ENCODE results near the gene TXNDC2.
"Not testable (repeated sequence)": the region's sequence is repeated elsewhere in the genome, so short reads cannot be mapped to it uniquely, and the experiment has no call there.

Gene TXNDC2

GRCh38 chr18:9885170-9886004 is at the start of gene TXNDC2:
TXNDC2 (plus strand) TSS chr18:9885973; CDS start chr18:9886681, 708 bp downstream.
- no peak for DNase-seq

GRCh38 chr18:9838144-9838877 is 47.5 kb upstream of the TXNDC2 start:
- DNase-seq = no peak

DNA sequence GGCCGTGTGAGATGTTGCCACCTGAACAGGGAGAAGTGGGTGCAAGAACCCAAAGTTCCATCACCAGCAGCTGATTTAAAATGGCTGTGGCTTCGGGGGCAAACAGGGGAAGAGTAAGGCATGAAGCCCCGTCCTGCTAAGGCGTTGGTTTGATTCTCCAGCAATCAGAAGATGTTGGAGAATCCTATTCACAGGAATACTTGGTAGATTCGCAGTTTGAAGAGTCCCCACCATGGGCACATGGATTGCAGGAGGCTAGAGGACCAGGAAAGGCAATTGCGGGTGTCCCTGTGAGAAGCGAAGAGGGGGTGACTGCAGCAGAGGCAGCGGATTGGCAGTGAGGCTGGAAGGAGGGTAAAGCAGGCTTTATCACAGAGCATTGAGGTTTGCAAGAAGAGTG is 46.6 kb upstream of the TXNDC2 start:
- DNase-seq = no peak

GRCh38 chr18:9839853-9840252 is 45.9 kb upstream of the TXNDC2 start:
- no peak for DNase-seq

GRCh38 chr18:9841752-9842151 is 44.0 kb upstream of the TXNDC2 start:
- no peak for DNase-seq

GRCh38 chr18:9842448-9842847 is 43.3 kb upstream of the TXNDC2 start:
- DNase-seq = no peak

DNA sequence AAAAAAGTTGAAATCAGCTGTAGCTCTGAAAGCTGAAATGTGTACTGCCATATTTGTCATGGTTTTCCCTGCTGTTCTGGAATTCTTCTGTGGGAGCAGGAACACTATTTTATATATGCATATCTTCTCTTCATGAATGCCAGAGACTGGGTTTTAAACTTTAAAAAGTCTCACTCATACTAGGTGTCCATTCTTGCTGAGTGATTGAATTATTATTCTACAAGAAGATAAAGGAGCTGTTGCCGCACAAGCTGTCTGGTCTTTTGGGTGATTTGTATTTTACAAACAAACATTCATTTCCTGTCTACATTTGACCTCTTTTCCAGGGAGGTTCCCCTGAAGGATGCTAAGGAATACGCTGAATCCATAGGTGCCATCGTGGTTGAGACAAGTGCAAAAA is 40.5 kb upstream of the TXNDC2 start:
- no peak for DNase-seq

GRCh38 chr18:9846162-9846925 is 39.4 kb upstream of the TXNDC2 start:
- DNase-seq = no peak

DNA sequence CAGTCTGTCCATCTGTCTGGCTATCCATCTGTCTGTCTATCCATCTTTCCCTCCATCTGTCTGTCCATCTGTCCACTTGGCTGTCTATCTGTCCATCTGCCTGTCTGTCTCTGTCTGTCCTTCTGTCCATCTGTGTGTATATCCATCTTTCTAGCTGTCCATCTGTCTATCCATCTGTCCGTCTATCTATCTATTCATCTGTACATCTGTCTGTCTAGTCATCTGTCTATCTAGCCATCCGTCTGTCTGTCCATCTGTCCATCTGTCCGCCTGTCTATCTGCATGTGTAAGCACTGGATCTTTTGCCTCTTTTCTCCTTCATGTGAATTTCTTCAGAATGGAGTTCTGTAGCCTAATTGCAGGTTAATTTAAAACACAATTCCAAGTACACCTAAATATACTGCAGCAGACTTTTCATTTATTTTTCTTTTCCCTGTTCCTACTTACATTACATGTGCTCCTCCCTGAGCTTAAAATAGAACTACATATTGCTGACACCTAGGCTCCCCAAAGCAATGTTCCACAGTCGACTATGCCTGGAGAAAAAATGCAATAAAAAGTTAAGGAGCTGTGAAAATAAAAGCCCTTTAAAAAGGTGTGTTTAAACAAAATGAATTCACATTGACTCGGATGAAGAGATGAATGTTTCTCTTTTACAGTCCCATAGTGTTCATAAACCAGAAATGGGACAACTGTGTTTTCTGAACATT is 37.4 kb upstream of the TXNDC2 start:
- DNase-seq = no peak

DNA sequence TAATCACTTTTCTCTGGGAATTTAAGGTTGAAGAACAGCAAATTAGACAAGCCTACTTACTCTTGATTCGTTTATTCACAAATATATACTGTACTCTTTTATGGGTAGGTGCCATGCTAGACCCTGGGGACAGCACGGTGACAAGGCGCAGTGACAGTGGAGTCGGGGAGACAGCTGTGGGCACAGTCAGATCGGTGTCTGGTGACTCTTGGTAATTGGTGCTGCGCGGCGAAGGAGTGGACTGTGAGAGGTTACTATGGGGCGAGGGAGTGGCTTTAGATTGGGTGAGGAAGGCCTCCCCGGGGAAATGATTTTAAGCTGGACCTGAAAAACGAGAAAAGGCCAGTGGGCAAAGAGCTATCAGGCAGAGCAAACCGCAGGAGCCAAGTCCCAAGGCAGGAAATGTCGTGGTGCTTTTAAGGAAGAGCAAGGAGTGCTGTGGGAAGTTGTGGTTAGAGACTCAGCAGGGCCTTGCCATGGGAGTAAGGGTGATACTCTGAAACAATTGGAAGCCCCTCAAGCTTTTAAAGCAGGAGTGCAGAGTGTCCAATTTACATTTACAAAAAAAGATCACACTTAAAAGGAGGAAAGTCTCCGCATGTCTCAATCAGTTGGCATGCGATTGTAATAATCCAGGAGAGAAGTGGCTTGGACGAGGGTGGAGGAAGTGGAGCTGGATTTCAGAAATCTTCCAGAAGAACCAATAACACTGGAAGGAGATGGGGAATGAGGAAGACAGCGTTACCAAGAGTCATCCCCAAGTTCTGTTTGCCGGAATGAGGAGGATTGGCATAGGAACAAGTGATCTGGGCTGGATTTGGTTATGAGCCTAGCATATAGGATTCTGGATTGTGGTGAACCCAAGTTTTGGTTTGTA is 36.1 kb upstream of the TXNDC2 start:
- no peak for DNase-seq

DNA sequence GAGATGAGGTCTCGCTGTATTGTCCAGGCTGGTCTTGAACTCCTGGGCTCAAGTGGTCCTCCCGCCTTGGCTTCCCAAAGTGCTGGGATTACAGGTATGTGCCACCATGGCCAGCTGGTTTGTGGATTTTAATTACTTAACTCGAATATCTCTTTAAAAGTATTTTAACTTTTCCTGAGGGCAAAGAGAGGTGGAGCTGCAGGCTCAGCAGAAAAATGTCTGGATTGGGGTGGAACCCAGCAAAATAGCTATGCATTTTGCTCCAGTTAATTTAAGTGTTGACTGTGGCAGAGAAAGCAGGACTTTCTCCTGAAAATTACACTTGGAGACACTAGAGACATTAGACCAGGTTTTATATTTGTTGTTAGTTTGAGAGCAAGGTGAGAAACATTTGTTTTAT is 35.5 kb upstream of the TXNDC2 start:
- no peak for DNase-seq

- no peak for DNase-seq
Observed at GRCh38 chr18:9851511-9851910, 34.3 kb upstream of the TXNDC2 start.

DNA sequence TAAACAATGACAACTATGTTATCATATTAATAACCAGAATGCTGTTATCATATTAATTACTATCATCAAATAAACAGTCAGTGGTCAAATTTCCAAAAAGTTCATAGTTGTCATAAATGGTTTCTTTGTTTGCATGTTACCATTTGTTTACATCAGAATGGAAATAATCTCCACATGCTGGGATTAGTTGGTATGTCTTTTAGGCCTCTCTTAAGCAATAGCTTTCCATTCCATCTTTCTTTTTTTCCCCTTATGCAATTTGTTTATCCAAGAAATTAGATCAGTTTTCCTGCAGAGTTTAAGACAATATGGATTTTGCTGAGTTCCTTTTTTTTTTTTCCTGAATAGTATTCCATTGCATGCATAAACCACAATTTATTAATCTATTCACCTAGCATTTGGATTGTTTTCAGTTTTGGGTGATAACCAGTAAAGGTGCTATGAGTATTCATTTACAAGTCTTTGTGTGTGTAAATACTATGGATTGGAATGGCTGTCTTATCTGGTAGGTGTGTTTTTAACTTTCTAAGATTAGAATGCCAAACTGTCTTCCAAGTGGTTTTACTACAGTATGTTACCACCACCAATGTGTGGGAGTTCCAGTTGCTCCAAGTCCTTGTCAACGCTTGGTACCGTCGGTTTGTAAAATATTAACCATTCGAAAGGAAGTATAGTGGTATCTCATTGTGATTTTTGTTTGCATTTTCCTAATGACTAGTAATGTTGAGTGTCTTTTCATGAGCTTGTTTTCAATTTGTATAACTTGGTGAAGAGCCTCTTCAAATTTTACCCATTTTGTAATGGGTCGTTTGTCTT is 33.3 kb upstream of the TXNDC2 start:
- no peak for DNase-seq

GRCh38 chr18:9854801-9855676 is 30.7 kb upstream of the TXNDC2 start:
- no peak for DNase-seq

- DNase-seq = no peak
Observed at GRCh38 chr18:9855681-9856080, 30.1 kb upstream of the TXNDC2 start.

GRCh38 chr18:9856092-9856491 is 29.7 kb upstream of the TXNDC2 start:
- no peak for DNase-seq

DNA sequence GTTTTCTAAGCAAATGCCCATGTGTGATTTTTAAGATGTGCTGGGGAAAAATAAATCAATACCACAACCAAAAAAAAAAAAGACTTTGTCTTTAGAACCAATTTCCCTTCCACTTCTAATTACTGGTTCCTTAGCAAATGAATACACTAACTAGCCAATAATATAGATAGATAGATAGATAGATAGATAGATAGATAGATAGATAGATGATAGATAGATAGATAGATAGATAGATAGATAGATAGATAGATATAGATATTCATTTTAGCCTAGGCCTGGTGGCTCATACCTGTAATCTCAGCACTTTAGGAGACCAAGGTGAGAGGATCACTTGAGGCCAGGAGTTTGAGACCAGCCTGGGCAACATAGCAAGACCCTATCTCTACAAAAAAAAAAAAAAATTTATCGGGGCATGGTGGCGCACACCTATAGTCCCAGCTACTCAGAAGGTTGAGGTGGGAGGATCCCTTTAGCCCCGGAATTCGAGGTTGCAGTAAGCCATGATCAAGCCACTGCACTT is 28.2 kb upstream of the TXNDC2 start:
- DNase-seq = not testable (repeated sequence)

GRCh38 chr18:9858642-9859041 is 27.1 kb upstream of the TXNDC2 start:
- no peak for DNase-seq

DNA sequence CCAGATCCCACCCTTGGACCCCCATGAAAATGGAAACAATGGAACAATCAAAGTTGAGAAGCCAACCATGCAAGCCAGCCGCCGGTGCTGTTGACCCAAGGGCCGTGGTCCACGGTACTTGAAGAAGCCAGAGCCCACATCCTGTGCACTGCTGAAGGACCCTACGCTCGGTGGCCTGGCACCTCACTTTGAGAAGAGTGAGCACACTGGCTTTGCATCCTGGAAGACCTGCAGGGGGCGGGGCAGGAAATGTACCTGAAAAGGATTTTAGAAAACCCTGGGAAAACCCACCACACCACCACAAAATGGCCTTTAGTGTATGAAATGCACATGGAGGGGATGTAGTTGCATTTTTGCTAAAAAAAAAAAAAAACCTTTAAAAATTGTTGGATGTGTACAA is 26.5 kb upstream of the TXNDC2 start:
- no peak for DNase-seq

DNA sequence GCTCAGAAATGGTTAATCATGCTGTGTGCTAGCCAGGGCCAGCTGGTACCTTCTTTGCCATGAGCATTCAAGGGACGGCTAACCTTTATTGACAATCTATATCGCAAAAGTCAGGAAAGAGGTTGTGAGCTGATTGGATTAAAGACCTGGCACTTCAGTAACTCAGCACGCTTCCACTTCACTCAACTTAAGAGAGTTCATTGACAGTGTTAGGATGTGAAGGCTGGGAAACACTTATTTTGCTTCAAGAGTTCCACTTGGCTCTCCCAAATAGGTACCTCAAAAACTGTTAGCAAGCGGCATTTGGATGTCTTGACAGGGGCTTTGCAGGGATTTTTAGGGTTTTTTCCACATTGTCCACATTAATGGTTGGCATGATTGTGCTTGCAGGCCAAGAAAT is 25.1 kb upstream of the TXNDC2 start:
- no peak for DNase-seq

Data from hippocampal formation (tissue), 2 donors.